Liver (tissue), 9 donors: Measurements from ENCODE around the gene HHAT. TPM values are rescaled to one million over a fixed set of nuclear protein-coding genes. Genes with fewer than 3 reads are reported as not detected.

Experiments
- DNase-seq: peaks from one replicate; pipeline ENCODE4 v3.0.0-alpha.2; 2017; ENCODE audit warnings: low spot score
- H3K27ac ChIP-seq, 2 donors: one replicate each; pipeline ENCODE4 v1.7.0; 2013; ENCODE audit warnings: inconsistent platforms in 2 of 2, low read length in 2 of 2, control low read depth in 1 of 2, low read depth in 1 of 2, mild to moderate bottlenecking in 1 of 2
- H3K27me3 ChIP-seq, 4 donors: one replicate each; pipeline versions ENCODE4 v1.6.1 to v1.7.0; 2013; ENCODE audit warnings: low read length in 3 of 4, inconsistent platforms in 1 of 4, mild to moderate bottlenecking in 1 of 4, moderate library complexity in 1 of 4; ENCODE audit not compliant: control insufficient read depth in 4 of 4, insufficient read depth in 4 of 4
- H3K36me3 ChIP-seq, 4 donors: one replicate each; pipeline versions ENCODE4 v1.6.1 to v1.7.0; 2013; ENCODE audit warnings: low read length in 3 of 4, mild to moderate bottlenecking in 3 of 4, low read depth in 1 of 4, moderate library complexity in 1 of 4; ENCODE audit not compliant: control insufficient read depth in 4 of 4, insufficient read depth in 3 of 4
- H3K4me1 ChIP-seq, 4 donors: one replicate each; pipeline versions ENCODE4 v1.6.1 to v1.7.0; 2013; ENCODE audit warnings: low read length in 3 of 4, mild to moderate bottlenecking in 3 of 4, moderate library complexity in 1 of 4; ENCODE audit not compliant: control insufficient read depth in 4 of 4, insufficient read depth in 4 of 4
- H3K4me3 ChIP-seq, 3 donors: one replicate each; pipeline versions ENCODE4 v1.6.1 to v1.7.0; 2013; ENCODE audit warnings: low read length in 3 of 3, control low read depth in 1 of 3, low read depth in 1 of 3, mild to moderate bottlenecking in 1 of 3
- H3K9ac ChIP-seq, 2 donors: one replicate each; pipeline ENCODE4 v1.7.0; 2013; ENCODE audit warnings: low read length in 2 of 2, mild to moderate bottlenecking in 2 of 2, moderate library complexity in 2 of 2, control low read depth in 1 of 2, low read depth in 1 of 2
- H3K9me3 ChIP-seq, 4 donors: one replicate each; pipeline versions ENCODE4 v1.6.1 to v1.7.0; 2013; ENCODE audit warnings: low read length in 3 of 4; ENCODE audit not compliant: control insufficient read depth in 4 of 4
- ATF3 ChIP-seq: IDR thresholded peaks from 2 replicates; pipeline ENCODE4 v1.6.1; 2016; ENCODE audit warnings: antibody characterized with exemption
- CTCF ChIP-seq: fragments of 150-350 bp; IDR thresholded peaks from 2 replicates; pipeline ENCODE4 v1.5.1; 2017; ENCODE audit warnings: improper control_type of control experiment, low read depth, low read length; ENCODE audit not compliant: missing input control
- EGR1 ChIP-seq, 2 donors: IDR thresholded peaks; 2 replicates each; pipeline ENCODE4 v1.6.1; 2016 to 2018; ENCODE audit warnings: antibody characterized with exemption in 2 of 2, low read depth in 2 of 2
- FOXA1 ChIP-seq: IDR thresholded peaks from 2 replicates; pipeline ENCODE4 v1.6.1; 2016; ENCODE audit warnings: antibody characterized with exemption
- FOXA2 ChIP-seq: IDR thresholded peaks from 2 replicates; pipeline ENCODE4 v1.6.1; 2016; ENCODE audit warnings: antibody characterized with exemption
- GABPA ChIP-seq, 2 donors: IDR thresholded peaks in 1 of 2; conservative IDR thresholded peaks in 1 of 2; 2 replicates each; pipeline ENCODE4 v1.6.1; 2016; ENCODE audit warnings: antibody characterized with exemption in 2 of 2, mild to moderate bottlenecking in 1 of 2, moderate library complexity in 1 of 2
- HNF4A ChIP-seq, 2 donors: conservative IDR thresholded peaks; 2 replicates each; pipeline ENCODE4 v1.6.1; 2016; ENCODE audit warnings: antibody characterized with exemption in 2 of 2, mild to moderate bottlenecking in 2 of 2
- HNF4G ChIP-seq: IDR thresholded peaks from 2 replicates; pipeline ENCODE4 v1.6.1; 2016; ENCODE audit warnings: antibody characterized with exemption
- JUND ChIP-seq, 2 donors: IDR thresholded peaks; 2 replicates each; pipeline ENCODE4 v1.6.1; 2016; ENCODE audit warnings: antibody characterized with exemption in 2 of 2
- MAX ChIP-seq: IDR thresholded peaks from 2 replicates; pipeline ENCODE4 v1.6.1; 2016; ENCODE audit warnings: antibody characterized with exemption
- NR2F2 ChIP-seq: IDR thresholded peaks from 2 replicates; pipeline ENCODE4 v1.6.1; 2016; ENCODE audit warnings: antibody characterized with exemption
- RAD21 ChIP-seq, 2 donors: IDR thresholded peaks; 2 replicates each; pipeline ENCODE4 v1.6.1; 2016; ENCODE audit warnings: antibody characterized with exemption in 2 of 2, mild to moderate bottlenecking in 2 of 2
- REST ChIP-seq: IDR thresholded peaks from 2 replicates; pipeline ENCODE4 v1.6.1; 2016; ENCODE audit warnings: antibody characterized with exemption, mild to moderate bottlenecking
- RXRA ChIP-seq, 2 donors: IDR thresholded peaks; 2 replicates each; pipeline ENCODE4 v1.6.1; 2017 to 2018; ENCODE audit warnings: antibody characterized with exemption in 2 of 2, mild to moderate bottlenecking in 1 of 2
- SP1 ChIP-seq: IDR thresholded peaks from 2 replicates; pipeline ENCODE4 v1.6.1; 2018; ENCODE audit warnings: antibody characterized with exemption, mild to moderate bottlenecking
- TAF1 ChIP-seq: conservative IDR thresholded peaks from 2 replicates; pipeline ENCODE4 v1.6.1; 2016; ENCODE audit warnings: antibody characterized with exemption, mild to moderate bottlenecking
- YY1 ChIP-seq: IDR thresholded peaks from 2 replicates; pipeline ENCODE4 v1.6.1; 2016; ENCODE audit warnings: antibody characterized with exemption, mild to moderate bottlenecking
- ZBTB33 ChIP-seq: IDR thresholded peaks from 2 replicates; pipeline ENCODE4 v1.6.1; 2016; ENCODE audit warnings: antibody characterized with exemption
- WGBS: extraction: QIAGEN DNeasy Blood & Tissue Kit; methylation state at CpG from one replicate; pipeline ENCODE4 v1.1.7; 2013; 5-methylcytosine and 5-hydroxymethylcytosine counted together
- polyA plus RNA-seq, 2 donors: library from polyadenylated mRNA; stranded (reverse) in 1 of 2; unstranded in 1 of 2; fragments of 200-250 nt in 1 of 2; fragments of >200 nt in 1 of 2; fragmentation: Nextera tagmentation in 1 of 2; extraction: Ambion mirVana in 1 of 2; gene quantifications; one replicate each; pipeline versions ENCODE4 v1.2.1 to v1.2.3, GENCODE V29; 2013 to 2015
- total RNA-seq, 2 donors: library from RNA; depleted of rRNA; stranded (reverse); fragments of >200 nt; gene quantifications; one replicate each; pipeline ENCODE4 v1.2.3, GENCODE V29; 2014
- donor health status: healthy.
- donor health status: healthy.
- donor health status: healthy.
- donor health status: healthy.
- donor health status: healthy.

The HHAT gene
- total and polyA plus RNA-seq, 4 donors = 1.3 to 2.2 (median 1.6) TPM

GRCh38 chr1:210477328-210477924, 148.7 kb downstream of the HHAT start:
- H3K4me3 ChIP-seq = no peak overlapping the region
- no peak overlapping the region for H3K27ac ChIP-seq
- H3K4me1 ChIP-seq = no peaks in the 10 kb centered on the region
- no peak overlapping the region for H3K9ac ChIP-seq
- no peak for TF ChIP-seq TAF1
- TF ChIP-seq FOXA2 = no peak
- no peak for TF ChIP-seq ATF3
- no peak for TF ChIP-seq RAD21 (IDR thresholded peaks at IDR 0.05)
- TF ChIP-seq REST = no peak
- no peak for TF ChIP-seq YY1
- TF ChIP-seq JUND (IDR thresholded peaks at IDR 0.05) = no peak
- TF ChIP-seq ZBTB33 = no peak
- no peak for TF ChIP-seq RXRA (IDR thresholded peaks at IDR 0.05)
- no peak for TF ChIP-seq HNF4A (conservative IDR thresholded peaks at IDR 0.05)
- TF ChIP-seq NR2F2 = no peak
- no peak for TF ChIP-seq EGR1 (IDR thresholded peaks at IDR 0.05; ENCODE audit: low read depth in 2 of 2)
- TF ChIP-seq CTCF = no peak
- no peak for TF ChIP-seq SP1
- TF ChIP-seq MAX = no peak
- TF ChIP-seq HNF4G = no peak
- no peak for TF ChIP-seq GABPA (IDR thresholded peaks at IDR 0.05 in 1 of 2, conservative IDR thresholded peaks at IDR 0.05 in 1 of 2)
- TF ChIP-seq FOXA1 = no peak
- H3K9me3 ChIP-seq = no peaks in the 10 kb centered on the region
- DNase-seq = no peak
- H3K36me3 ChIP-seq = peaks cover 0 to 2% (median 0%) of the 10 kb centered on the region in 4 donors
- no peaks in the 10 kb centered on the region for H3K27me3 ChIP-seq
- 73% methylated on average over 5 of the region's 5 CpGs for WGBS
